IPS-11a (cell line): ENCODE measurements around the gene REG1B.

ENCODE experiments used
- H3K4me3 ChIP-seq: one replicate; pipeline ENCODE4 v1.5.1; 2013; ENCODE audit warnings: low read depth, low read length, control low read depth

REG1B gene, protein sequence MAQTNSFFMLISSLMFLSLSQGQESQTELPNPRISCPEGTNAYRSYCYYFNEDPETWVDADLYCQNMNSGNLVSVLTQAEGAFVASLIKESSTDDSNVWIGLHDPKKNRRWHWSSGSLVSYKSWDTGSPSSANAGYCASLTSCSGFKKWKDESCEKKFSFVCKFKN

DNA sequence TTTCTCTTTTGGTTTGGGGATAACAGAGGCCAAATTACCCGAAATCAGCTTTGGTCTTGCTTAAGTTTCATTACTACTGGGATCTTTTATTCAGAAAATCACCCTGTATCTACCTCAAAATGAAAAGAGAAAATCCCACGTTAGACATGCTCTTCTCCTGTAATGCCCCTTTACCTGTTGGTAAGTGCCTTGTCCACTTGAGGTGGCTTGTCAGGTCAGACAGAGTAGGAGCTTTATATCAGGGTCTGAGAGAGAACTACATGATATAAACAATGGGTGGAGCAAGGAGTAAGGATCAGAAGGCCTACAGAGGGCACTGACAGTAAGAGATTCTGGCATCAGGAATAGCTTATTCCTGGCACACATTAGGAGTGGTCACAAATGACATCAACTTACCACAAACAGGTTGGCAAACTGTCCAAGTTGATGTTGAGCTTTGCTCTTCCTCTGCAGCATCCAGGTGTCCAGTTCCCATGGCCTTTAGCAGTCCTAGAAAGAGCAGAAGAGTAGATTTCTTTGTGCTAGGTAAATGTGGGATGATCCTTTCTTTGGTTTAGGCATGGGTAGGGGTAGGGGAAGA lies at the start of gene REG1B:
TSS of gene REG1B (minus strand) at position 209 of the 580 bp plus-strand sequence. CDS start 381 bp downstream, outside the sequence.
- no peak within 1 kb of the TSS for H3K4me3 ChIP-seq

- no peak overlapping the region for H3K4me3 ChIP-seq
Observed at GRCh38 chr2:79131687-79132086, 43.9 kb upstream of the REG1B start.

DNA sequence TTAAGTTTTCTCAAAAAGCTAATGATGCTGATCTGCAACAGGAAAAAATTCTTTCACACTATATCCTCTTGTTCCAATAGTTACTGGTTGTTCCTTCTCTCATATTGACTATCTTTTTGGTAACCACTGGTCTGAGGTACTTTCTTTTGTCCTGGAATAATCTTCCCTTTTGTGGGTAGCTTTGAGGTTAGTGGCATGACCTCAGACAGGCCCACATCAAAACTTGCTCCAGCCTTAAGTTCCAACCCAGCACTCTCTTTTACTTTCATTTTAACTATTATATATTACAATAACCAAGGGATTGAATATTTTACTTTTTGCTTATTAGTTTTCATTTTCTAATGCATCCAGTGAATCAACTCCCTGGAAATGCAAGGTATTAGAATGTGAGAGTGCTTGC lies 42.0 kb upstream of the REG1B start:
- H3K4me3 ChIP-seq = no peak overlapping the region

- H3K4me3 ChIP-seq = no peak overlapping the region
Observed at GRCh38 chr2:79129260-79129659, 41.5 kb upstream of the REG1B start.

DNA sequence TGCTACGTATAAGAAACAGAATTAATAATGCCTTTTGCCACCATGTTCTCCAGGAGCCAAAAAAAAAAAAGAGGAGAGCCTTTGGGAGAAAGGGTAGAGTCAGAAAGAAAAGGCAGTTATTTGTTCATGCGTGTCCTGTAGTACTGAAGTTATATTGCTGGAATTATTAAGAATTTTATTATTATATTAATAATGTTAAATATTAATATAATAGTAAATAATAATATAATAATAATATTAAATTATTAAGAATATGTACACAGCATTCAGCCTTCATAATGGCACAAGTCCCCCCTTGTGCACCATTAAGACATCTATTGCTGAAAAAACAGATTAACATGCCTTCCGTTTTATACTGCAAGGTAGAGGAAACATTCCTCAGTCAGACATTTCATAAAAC lies 40.6 kb upstream of the REG1B start:
- H3K4me3 ChIP-seq = no peak overlapping the region

DNA sequence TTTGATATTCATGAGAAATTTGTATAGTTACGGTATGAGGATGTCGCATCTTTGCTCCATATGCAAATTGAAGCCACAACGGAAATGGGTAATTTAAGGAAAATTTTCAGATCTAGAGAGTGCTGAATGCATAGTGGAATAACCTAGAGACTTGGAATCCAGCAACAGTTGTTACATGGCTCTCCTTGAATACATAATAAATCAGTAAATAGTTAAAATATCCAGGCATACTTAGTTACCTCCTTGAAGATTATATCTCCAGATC lies 37.9 kb upstream of the REG1B start:
- H3K4me3 ChIP-seq = no peak overlapping the region

DNA sequence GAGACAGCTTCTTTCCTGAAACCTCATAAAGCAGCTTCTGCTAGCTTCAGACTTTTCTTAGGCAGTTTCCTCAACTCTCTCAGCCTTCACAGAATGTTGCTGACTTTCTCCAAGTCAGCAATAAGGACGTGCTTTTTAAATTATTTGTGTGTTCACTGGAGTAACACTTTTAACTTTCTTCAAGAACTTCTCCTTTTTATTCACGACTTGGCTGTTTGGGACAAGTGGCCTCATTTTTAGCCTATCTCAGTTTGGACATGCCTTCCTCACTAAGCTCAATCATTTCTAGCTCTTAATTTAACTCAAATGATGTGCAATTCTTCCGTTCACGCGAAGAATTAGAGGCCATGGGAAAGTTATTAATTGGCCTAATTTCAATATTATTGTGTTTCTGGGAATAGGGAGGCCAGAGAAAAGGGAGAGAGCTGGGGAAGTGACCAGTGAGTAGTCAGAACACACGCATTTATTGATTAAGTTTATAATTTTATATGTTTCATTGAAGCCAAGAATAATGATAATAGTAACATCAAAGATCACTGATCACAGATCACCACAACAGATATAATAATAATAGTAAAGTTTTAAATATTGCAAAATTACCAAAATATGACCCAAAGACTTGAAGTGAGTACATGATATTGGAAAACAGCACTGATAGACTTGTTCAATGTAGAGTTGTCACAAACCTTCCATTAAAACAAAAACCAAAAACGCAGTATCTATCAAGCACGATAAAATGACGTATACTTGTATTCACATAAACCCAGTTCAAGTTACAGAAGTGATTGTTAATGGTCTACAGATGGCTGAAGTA lies 37.3 kb upstream of the REG1B start:
- no peak overlapping the region for H3K4me3 ChIP-seq

DNA sequence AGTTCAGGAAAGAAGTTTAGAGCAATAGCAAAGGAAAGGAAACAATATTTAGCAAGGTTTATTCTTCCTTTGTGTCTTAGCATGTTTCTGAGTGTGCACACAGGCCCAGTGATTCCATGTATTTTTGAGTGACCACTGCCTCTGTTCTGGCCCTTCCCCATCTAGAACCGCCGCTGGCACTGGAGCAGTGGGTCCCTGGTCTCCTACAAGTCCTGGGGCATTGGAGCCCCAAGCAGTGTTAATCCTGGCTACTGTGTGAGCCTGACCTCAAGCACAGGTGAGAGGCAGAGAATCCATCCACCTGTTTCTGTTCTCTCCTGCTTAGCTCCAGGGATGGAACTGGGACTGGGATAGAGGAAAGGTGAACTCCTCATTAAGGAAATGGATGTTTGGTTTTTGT lies 34.9 kb upstream of the REG1B start:
- no peak overlapping the region for H3K4me3 ChIP-seq

- no peak within 1 kb of the TSS for H3K4me3 ChIP-seq
Observed at GRCh38 chr2:79120194-79120713, 32.5 kb upstream of the REG1B start, which contains the start of gene REG1A. Gene REG1A, plus strand, starts transcription at chr2:79120488. Its CDS starts 374 bp downstream, at chr2:79120862.

DNA sequence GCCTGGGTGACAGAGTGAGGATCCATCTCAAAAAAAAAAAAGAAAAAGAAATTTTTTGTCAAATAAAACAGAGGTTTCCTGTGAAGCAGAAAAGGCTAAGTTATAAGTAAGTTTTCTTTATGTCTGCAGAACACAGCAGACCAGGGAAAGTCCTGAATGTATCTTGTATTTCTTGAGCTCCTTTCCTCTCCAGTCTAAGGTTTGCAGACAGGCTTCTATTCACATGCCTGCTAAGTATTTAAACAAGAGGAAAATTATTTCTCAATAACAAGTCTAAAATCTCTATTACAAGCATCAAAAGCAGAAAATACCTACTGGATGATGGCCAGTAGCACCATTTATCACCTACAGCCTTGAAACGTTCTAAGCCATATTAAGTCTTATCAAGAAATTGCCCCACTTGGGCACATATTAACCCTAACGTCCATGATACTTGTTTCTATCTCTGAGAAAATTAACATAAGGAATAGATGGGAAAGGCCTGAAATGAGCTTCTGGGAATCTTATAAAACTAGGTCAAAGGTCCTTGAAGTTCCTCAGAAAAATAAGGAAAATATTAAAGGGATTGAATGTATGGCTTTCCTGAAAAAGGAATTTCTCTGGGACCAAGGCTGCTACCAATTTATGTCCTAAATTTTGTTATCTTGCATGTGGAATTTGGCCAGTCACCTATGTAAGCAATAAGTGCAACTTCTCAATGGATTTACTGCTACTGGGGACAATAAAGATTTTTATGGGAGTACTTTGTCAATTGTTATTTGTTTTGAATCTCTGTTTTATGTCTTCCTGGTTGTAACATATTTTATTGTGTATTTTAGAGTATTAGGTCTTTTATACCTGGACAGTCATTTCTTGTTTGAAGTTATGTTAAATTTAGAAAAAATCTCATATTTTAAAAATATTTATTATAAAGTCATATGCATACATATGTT lies 29.5 kb upstream of the REG1B start:
- no peak overlapping the region for H3K4me3 ChIP-seq

DNA sequence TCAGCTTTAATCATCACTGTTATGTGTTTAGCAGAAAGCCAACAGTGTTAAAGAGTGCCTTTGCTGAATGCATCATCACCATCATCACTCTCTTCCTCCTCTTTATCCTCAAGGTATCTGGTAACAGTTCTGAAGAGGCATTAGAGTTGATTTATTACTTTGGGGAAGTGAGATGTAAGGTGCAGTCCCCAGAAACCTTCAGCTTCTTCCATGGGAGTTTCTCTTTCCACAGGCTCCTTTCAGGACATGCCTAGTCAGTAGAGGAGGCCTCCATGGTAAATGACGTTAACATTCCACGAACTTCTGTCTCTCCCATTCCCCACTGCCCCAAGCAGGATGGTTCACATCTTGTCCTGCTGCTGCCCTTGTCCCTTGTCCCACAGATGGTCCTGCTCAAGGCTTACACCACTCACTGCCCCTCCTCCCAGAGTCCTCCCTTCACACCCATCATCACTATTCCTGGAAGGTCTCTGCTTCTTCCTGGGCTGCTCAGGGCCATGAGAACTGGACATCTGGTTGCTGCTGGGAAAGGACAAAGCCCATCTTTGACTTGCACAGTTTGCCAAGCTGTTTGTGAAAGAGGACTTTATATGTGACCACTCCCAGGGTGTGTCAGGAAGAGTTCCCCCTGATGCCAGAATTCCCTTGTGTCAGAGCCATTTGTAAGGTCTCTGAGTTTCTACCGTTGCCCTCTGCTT lies 27.2 kb upstream of the REG1B start:
- no peak overlapping the region for H3K4me3 ChIP-seq

DNA sequence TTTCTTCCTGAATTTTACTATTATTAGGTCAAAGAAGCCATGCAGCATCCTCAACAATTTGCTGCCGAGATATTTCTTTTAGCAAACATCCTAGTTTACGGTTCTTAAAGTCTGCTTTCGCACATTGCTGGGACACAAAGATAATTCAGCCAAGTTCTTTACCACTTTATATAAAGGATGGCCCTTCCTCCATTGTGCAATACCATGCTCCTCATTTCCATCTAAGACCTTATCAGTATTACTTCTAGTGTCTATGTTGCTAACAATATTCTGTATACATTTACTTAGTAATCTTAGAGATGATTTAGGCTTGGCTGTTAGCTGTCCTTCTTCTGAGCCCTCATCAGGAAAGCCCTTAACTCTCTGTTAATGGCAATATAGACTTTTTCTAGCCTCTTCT lies 24.5 kb upstream of the REG1B start:
- no peak overlapping the region for H3K4me3 ChIP-seq

GRCh38 chr2:79105259-79105658 lies 17.5 kb upstream of the REG1B start:
- H3K4me3 ChIP-seq = no peak overlapping the region

- H3K4me3 ChIP-seq = no peak overlapping the region
Observed at GRCh38 chr2:79103214-79103613, 15.4 kb upstream of the REG1B start.

- no peak overlapping the region for H3K4me3 ChIP-seq
Observed at GRCh38 chr2:79101024-79101423, 13.2 kb upstream of the REG1B start.

- no peak overlapping the region for H3K4me3 ChIP-seq
Observed at GRCh38 chr2:79100285-79100684, 12.5 kb upstream of the REG1B start.

GRCh38 chr2:79099140-79099686 lies 11.4 kb upstream of the REG1B start:
- no peak overlapping the region for H3K4me3 ChIP-seq

DNA sequence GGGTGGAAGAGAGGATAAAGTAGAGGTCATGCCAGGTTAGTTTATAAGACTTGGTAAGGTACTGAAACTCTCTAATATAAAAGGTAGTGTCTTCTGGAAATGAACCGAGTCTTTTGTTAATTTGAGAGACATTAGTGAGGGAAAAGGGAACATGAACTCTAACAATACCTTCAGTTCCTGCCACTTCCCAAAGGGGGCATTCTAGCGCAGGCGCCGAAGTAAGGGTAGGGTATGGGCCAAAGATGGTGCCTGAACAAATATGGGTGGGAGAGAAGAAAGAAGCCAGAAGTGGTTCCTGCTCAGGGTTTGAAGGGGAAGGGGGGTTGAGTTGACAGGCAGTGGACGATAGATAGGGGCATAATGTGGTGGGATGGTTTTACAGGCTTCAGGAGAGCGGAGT lies 10.1 kb upstream of the REG1B start:
- no peak overlapping the region for H3K4me3 ChIP-seq

DNA sequence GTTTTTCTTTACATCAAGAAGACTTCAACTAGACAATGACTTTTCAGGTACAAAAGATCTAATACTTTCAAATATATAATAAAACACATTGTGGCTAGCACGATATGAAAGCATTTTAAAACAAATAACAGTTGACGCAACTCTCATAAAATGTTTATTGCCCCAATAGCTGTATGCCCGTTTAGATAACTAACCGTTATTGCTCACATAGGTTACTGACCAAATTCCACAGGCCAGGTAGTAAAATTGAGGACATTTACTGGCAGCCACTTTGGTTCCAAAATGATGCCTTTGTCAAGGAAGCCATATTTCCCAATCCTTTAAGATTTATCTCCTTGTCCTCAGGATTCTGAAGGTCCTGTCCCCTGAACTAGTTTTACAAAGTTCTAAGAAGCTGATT lies 2.9 kb upstream of the REG1B start:
- no peak overlapping the region for H3K4me3 ChIP-seq

DNA sequence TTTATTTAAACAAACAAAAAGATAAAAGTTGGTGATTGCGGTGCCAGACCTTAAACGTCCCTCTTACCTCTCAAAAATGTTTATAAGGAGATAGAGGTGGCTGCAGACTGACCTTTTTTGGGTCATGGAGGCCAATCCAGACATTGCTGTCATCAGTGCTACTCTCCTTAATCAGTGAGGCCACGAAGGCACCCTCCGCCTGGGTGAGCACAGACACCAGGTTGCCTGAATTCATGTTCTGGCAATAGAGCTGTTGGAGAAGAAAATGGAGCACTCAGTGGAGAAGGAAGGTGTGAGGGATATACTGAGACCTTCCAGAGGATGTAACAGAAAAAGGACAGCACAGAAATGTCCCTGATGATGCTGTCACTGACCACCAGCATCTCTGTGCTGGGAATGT lies 1.5 kb downstream of the REG1B start:
- no peak overlapping the region for H3K4me3 ChIP-seq
